ENCODE measurements around the gene MS4A13. TPM values are rescaled to one million over a fixed set of nuclear protein-coding genes. Genes with fewer than 3 reads are reported as not detected.

MS4A13 gene
- total and polyA plus RNA-seq, 2 of the 8 experiments (the other 6 are each of a cell fraction or from before 2014, with no cell fraction given): not detected

DNA sequence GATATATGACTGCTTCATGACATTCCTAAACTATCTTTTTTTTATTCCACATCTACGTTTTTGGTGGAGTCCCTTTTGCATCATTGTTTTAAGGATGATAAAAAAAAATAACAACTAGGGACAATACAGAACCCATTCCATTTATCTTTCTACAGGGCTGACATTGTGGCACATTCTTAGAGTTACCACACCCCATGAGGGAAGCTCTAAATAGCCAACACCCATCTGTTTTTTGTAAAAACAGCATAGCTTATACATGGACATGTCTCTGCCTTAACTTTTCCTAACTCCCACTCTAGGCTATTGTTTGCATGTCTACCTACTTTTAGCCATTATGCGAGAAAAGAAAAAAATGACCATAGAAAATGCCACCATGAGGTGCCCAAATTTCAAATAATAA, 46.4 kb upstream of the MS4A13 start:
- CTCF ChIA-PET (ENCODE audit: partially characterized antibody): interaction anchor here (0.8 to 1.0 kb wide), 2 partner anchors 126 to 204 kb away, joined by 3 read pairs; no protein-coding TSS in a partner anchor

More for the DNA sequence above, 46.4 kb upstream of the MS4A13 start:
- TF ChIP-seq CBX5 (IDR thresholded peaks at IDR 0.05; ENCODE audit: low read depth, low read length): no peak
- Histone ChIP-seq H3K9me3 (ENCODE audit: insufficient read depth in 2 of 2, low read depth in 1 of 2, low read length in 1 of 2) (no peaks in the 10 kb centered on the region), H3K27ac (ENCODE audit: low read depth, low read length) (no peak overlapping the region), H3K4ac (replicated peaks; ENCODE audit: insufficient read length, low read depth, low read length) (no peak overlapping the region), H4K20me1 (replicated peaks in 1 of 2; ENCODE audit: control insufficient read depth in 1 of 2, insufficient read depth in 2 of 2, low read length in 2 of 2) (no peaks in the 10 kb centered on the region), H3K56ac (replicated peaks; ENCODE audit: insufficient read length, low read depth, low read length) (no peak overlapping the region), H2BK15ac (ENCODE audit: low read length) (no peak overlapping the region), H2BK20ac (ENCODE audit: low read length) (no peak overlapping the region), H3K4me1 (replicated peaks in 1 of 4; ENCODE audit: control insufficient read depth in 3 of 4, insufficient read depth in 4 of 4, low read length in 3 of 4) (no peaks in the 10 kb centered on the region), H4K8ac (ENCODE audit: extremely low read depth, insufficient read depth, low read length) (no peak overlapping the region), H2BK12ac (ENCODE audit: low read depth, low read length) (no peak overlapping the region), H4K91ac (replicated peaks; ENCODE audit: insufficient read length, low read length) (no peak overlapping the region), H2AK5ac (ENCODE audit: low read depth, low read length) (no peak overlapping the region), H3K27me3 (replicated peaks in 1 of 4; ENCODE audit: control insufficient read depth in 3 of 4, extremely low read depth in 1 of 4, insufficient read depth in 3 of 4, low read length in 3 of 4) (no peaks in the 10 kb centered on the region), H2BK120ac (replicated peaks; ENCODE audit: low read depth, low read length) (no peak overlapping the region), H3K23ac (ENCODE audit: insufficient read length) (no peak overlapping the region), H3K9ac (replicated peaks in 1 of 4; ENCODE audit: extremely low read depth in 1 of 4, low read depth in 3 of 4, low read length in 3 of 4) (no peak overlapping the region), H3K23me2 (ENCODE audit: low read depth, low read length) (no peaks in the 10 kb centered on the region), H3K18ac (ENCODE audit: extremely low read depth, low read length) (no peak overlapping the region), H3K4me2 (ENCODE audit: insufficient read depth in 1 of 2, low read depth in 2 of 2, low read length in 2 of 2) (no peak overlapping the region), H4K5ac (ENCODE audit: insufficient read length, low read depth, low read length) (no peak overlapping the region), H3K79me2 (ENCODE audit: control insufficient read depth in 1 of 2, insufficient read depth in 2 of 2, low read length in 2 of 2) (no peaks in the 10 kb centered on the region), H3K79me1 (ENCODE audit: low read depth, low read length) (no peaks in the 10 kb centered on the region), H2BK5ac (ENCODE audit: low read depth, low read length) (no peak overlapping the region), H3K14ac (ENCODE audit: insufficient read length) (no peak overlapping the region), H2AFZ (ENCODE audit: low read length) (no peak overlapping the region), H3K36me3 (ENCODE audit: control insufficient read depth in 2 of 4, insufficient read depth in 4 of 4, low read length in 3 of 4) (no peaks in the 10 kb centered on the region), H3K4me3 (ENCODE audit: extremely low read depth in 1 of 4, insufficient read depth in 2 of 4, low read depth in 3 of 4, low read length in 4 of 4) (no peak overlapping the region)
- WGBS, 2 experiments (ENCODE audit: extremely low coverage in 1 of 2, insufficient coverage in 1 of 2, insufficient read length in 1 of 2, insufficient replicate concordance in 2 of 2, low coverage in 1 of 2, low lambda C conversion rate in 2 of 2, missing lambda C conversion rate in 1 of 2): 93% methylated on average over 2 of the region's 2 CpGs; no CpG with 5 or more reads in 1 of the 2 experiments
- no peak for DNase-seq (ENCODE audit: low read depth in 1 of 2, low spot score in 2 of 2)
- POLR2A ChIA-PET (ENCODE audit: partially characterized antibody): no interaction called here
- no peak for FAIRE-seq

Data from H1 (cell line).